A673 (cell line): ENCODE data around the gene SRRM3. TPM values are rescaled to one million over a fixed set of nuclear protein-coding genes. Genes with fewer than 3 reads are reported as not detected.

Experiments used
- BruUV-seq: library from RNA; stranded (reverse); fragments of 400-500 nt; replicated peaks from 2 replicates; lab custom pipeline; 2021; lab: Mats Ljungman, UMichigan
- CTCF ChIA-PET: fragments of 300-600 bp; sonication (Branson Sonifier 250); formaldehyde crosslinking; loops from one replicate; lab custom pipeline; 2022; ENCODE audit warnings: antibody characterized with exemption; lab: Charles Lee
- POLR2A ChIA-PET: fragments of 300-600 bp; sonication (Branson Sonifier 250); formaldehyde crosslinking; loops from one replicate; lab custom pipeline; 2022; ENCODE audit warnings: antibody characterized with exemption; ENCODE audit not compliant: low non-redundant PET; lab: Charles Lee
- DNase-seq: peaks from one replicate; pipeline ENCODE4 v3.0.0-alpha.2; 2015; ENCODE audit warnings: low spot score
- H3K27ac ChIP-seq: fragments of 200-600 bp; sonication (generic); 2 replicates; pipeline ENCODE4 v1.5.1; 2016; ENCODE audit warnings: mixed run types, low read depth, mild to moderate bottlenecking, mixed read lengths, antibody characterized with exemption, low read length; ENCODE audit not compliant: poor library complexity, severe bottlenecking
- H3K27me3 ChIP-seq: fragments of 200-600 bp; sonication (generic); replicated peaks from 2 replicates; pipeline ENCODE4 v1.6.1; 2017; ENCODE audit warnings: mixed run types, low read depth, mild to moderate bottlenecking, mixed read lengths, antibody characterized with exemption, low read length; ENCODE audit not compliant: insufficient read depth, poor library complexity
- H3K36me3 ChIP-seq: fragments of 200-600 bp; sonication (generic); 2 replicates; pipeline ENCODE4 v1.6.1; 2016; ENCODE audit warnings: mixed run types, mild to moderate bottlenecking, mixed read lengths, antibody characterized with exemption, low read length; ENCODE audit not compliant: insufficient read depth, poor library complexity, severe bottlenecking
- H3K4me1 ChIP-seq: fragments of 200-600 bp; sonication (generic); 2 replicates; pipeline ENCODE4 v1.6.1; 2017; ENCODE audit warnings: mixed run types, mild to moderate bottlenecking, mixed read lengths, antibody characterized with exemption, low read length; ENCODE audit not compliant: insufficient read depth, poor library complexity, severe bottlenecking
- H3K4me3 ChIP-seq: fragments of 200-600 bp; sonication (generic); 2 replicates; pipeline ENCODE4 v1.5.1; 2016; ENCODE audit warnings: low read depth, mixed run types, mild to moderate bottlenecking, mixed read lengths, low read length; ENCODE audit not compliant: poor library complexity, severe bottlenecking
- H3K9me3 ChIP-seq: fragments of 200-600 bp; sonication (generic); 2 replicates; pipeline ENCODE4 v1.6.1; 2016; ENCODE audit warnings: mixed run types, low read depth, mild to moderate bottlenecking, mixed read lengths, antibody characterized with exemption, low read length; ENCODE audit not compliant: poor library complexity, severe bottlenecking
- CTCF ChIP-seq: fragments of 300-800, 200-600 bp; sonication (generic); conservative IDR thresholded peaks from 2 replicates; pipeline ENCODE4 v1.5.1; 2017; ENCODE audit warnings: low read depth, mild to moderate bottlenecking, antibody characterized with exemption, low read length, moderate library complexity, mixed read lengths
- EZH2 ChIP-seq: fragments of 200-600 bp; sonication (generic); IDR thresholded peaks from 2 replicates; pipeline ENCODE4 v1.6.1; 2017; ENCODE audit warnings: borderline replicate concordance, low read depth, mild to moderate bottlenecking, mixed read lengths, antibody characterized with exemption, low read length; ENCODE audit not compliant: poor library complexity, severe bottlenecking
- intact Hi-C: fragments of 100-400 bp; cut with micrococcal nuclease; formaldehyde crosslinking; loops from one replicate; pipeline ENCODE4 v1.10.0; 2022; ENCODE audit not compliant: unreplicated experiment
- total RNA-seq: library from RNA; stranded (reverse); gene quantifications from 2 replicates; pipeline ENCODE4 v1.2.3, GENCODE V29; 2021

Gene SRRM3
- total RNA-seq, 1 experiment from 2014 or later = 1.8 TPM

- CTCF ChIA-PET = no interaction called here
- H3K27ac ChIP-seq = no peak overlapping the region
- H3K4me1 ChIP-seq = no peaks in the 10 kb centered on the region
- no peak overlapping the region for H3K4me3 ChIP-seq
- intact Hi-C loops = no loop called here
- H3K27me3 ChIP-seq = no peaks in the 10 kb centered on the region
- TF ChIP-seq EZH2 (no peak), CTCF (no peak)
- no peaks in the 10 kb centered on the region for H3K36me3 ChIP-seq
- POLR2A ChIA-PET = no interaction called here
- BruUV-seq = no TSS peak
- no peaks in the 10 kb centered on the region for H3K9me3 ChIP-seq
- DNase-seq = no peak
These were observed 43.2 kb downstream of the SRRM3 start for GRCh38 chr7:76244781-76245391.

- Histone ChIP-seq H3K4me1 (no peaks in the 10 kb centered on the region), H3K36me3 (no peaks in the 10 kb centered on the region), H3K9me3 (no peaks in the 10 kb centered on the region), H3K27ac (no peak overlapping the region), H3K4me3 (no peak overlapping the region), H3K27me3 (no peaks in the 10 kb centered on the region)
- no TSS peak for BruUV-seq
- no peak for DNase-seq
- intact Hi-C loops = no loop called here
- ChIA-PET POLR2A (no interaction called here), CTCF (no interaction called here)
- TF ChIP-seq CTCF (no peak), EZH2 (no peak)
These were observed 45.2 kb downstream of the SRRM3 start for GRCh38 chr7:76246804-76247389.

- ChIA-PET POLR2A (no interaction called here), CTCF (no interaction called here)
- Histone ChIP-seq H3K4me1 (no peaks in the 10 kb centered on the region), H3K36me3 (no peaks in the 10 kb centered on the region), H3K4me3 (no peak overlapping the region), H3K27me3 (no peaks in the 10 kb centered on the region), H3K27ac (no peak overlapping the region), H3K9me3 (no peaks in the 10 kb centered on the region)
- intact Hi-C loops = no loop called here
- no peak for DNase-seq
- no peak for TF ChIP-seq EZH2
- TF ChIP-seq CTCF = no peak
- no TSS peak for BruUV-seq
These were observed 46.2 kb downstream of the SRRM3 start for GRCh38 chr7:76247938-76248337.
